Measurements from ENCODE around the gene COPA.

DNA sequence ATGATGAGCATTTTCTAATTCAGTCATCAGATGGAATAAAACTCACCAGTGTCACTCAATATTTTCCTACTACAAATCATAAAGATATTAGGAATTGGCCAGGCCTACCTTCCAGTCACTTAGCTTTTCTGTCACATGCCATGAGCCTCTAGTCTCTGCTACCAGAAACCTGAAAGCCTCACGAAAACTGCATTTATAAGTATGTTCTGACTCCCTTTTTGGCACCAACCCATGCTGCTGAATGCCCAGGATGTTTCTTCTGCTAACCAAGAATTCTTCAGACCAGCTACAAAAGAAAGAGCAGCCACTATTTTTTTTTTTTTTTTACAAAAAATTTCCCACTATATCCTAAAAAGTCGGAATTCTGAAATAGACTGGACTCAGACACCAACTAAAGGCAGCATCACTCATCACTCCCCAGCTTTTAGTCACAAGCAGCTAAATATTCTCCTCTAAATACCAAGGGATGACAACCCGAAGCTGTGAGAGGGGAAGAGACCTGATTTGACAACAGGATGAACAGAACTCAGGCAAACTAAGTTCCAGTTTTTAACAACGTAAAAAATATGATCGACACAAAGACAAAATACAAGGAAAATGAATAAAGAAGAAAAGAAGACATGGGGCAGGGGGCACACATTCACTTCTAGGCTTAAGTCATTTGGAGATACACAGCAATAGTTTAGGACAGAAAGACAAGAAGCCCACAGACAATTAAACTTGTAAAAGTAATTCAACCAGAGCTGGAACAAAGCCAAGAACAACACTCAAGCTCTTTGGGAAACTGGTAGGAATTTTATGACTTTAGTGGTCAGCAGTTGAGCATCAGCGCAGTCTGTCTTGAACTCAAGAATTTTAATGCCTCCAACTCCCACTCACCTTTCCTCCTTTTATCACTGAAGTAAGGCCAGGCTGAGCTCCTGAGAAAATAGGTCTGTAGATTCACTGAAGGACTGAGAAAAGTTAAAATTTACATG is 82.4 kb downstream of the COPA start:
- TF ChIP-seq, protein P1, sequence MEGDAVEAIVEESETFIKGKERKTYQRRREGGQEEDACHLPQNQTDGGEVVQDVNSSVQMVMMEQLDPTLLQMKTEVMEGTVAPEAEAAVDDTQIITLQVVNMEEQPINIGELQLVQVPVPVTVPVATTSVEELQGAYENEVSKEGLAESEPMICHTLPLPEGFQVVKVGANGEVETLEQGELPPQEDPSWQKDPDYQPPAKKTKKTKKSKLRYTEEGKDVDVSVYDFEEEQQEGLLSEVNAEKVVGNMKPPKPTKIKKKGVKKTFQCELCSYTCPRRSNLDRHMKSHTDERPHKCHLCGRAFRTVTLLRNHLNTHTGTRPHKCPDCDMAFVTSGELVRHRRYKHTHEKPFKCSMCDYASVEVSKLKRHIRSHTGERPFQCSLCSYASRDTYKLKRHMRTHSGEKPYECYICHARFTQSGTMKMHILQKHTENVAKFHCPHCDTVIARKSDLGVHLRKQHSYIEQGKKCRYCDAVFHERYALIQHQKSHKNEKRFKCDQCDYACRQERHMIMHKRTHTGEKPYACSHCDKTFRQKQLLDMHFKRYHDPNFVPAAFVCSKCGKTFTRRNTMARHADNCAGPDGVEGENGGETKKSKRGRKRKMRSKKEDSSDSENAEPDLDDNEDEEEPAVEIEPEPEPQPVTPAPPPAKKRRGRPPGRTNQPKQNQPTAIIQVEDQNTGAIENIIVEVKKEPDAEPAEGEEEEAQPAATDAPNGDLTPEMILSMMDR (IDR thresholded peaks at IDR 0.05; ENCODE audit: poor library complexity): no peak
- TF ChIP-seq EZH2 (IDR thresholded peaks at IDR 0.05; ENCODE audit: borderline replicate concordance): no peak

Measured in hepatocyte (in vitro differentiated cells).